Neural progenitor cell (in vitro differentiated cells): ENCODE data around the gene DMRTA1.
"Not testable (repeated sequence)": the region's sequence is repeated elsewhere in the genome, so short reads cannot be mapped to it uniquely, and the experiment has no call there.

Experiments
- CTCF ChIP-seq: fragments of 200-600 bp; sonication (generic); IDR thresholded peaks from 2 replicates; pipeline ENCODE4 v1.5.1; 2017; ENCODE audit warnings: antibody characterized with exemption, mild to moderate bottlenecking
- EZH2 ChIP-seq: fragments of 200-600 bp; sonication (generic); IDR thresholded peaks from 2 replicates; pipeline ENCODE4 v1.6.1; 2017; ENCODE audit warnings: antibody characterized with exemption, mild to moderate bottlenecking, moderate library complexity

GRCh38 chr9:22496197-22496596 lies 49.6 kb downstream of the DMRTA1 start:
- TF ChIP-seq CTCF, EZH2: not testable (repeated sequence)
